Heart right ventricle (tissue), 16 donors: ENCODE data around the gene NIN. TPM values are rescaled to one million over a fixed set of nuclear protein-coding genes. Genes with fewer than 3 reads are reported as not detected.

ENCODE experiments used
- ATAC-seq, 8 donors: fragments of 200-7000 bp; cut with Tn5 transposase; one replicate each; pipeline ENCODE4 v1.9.1; 2020; ENCODE audit warnings: mild to moderate bottlenecking in 8 of 8, moderate library complexity in 8 of 8, moderate number of reproducible peaks in 1 of 8
- DNase-seq, 2 donors: peaks; one replicate each; pipeline ENCODE4 v3.0.0-alpha.2; 2020
- H3K27ac ChIP-seq, 10 donors: fragments of 200-600 bp; sonication (generic) in 2 of 10; one replicate each; pipeline versions ENCODE4 v1.5.0 to v1.8.0; 2020 to 2022; ENCODE audit warnings: mild to moderate bottlenecking in 3 of 10
- H3K27me3 ChIP-seq, 7 donors: fragments of 200-600 bp; one replicate each; pipeline ENCODE4 v1.8.0; 2021 to 2022; ENCODE audit warnings: mild to moderate bottlenecking in 2 of 7
- H3K36me3 ChIP-seq, 9 donors: fragments of 200-600 bp; sonication (generic) in 1 of 9; one replicate each; pipeline versions ENCODE4 v1.5.0 to v1.8.0; 2020 to 2022; ENCODE audit warnings: mild to moderate bottlenecking in 2 of 9
- H3K4me1 ChIP-seq, 9 donors: fragments of 200-600 bp; sonication (generic) in 1 of 9; one replicate each; pipeline versions ENCODE4 v1.5.0 to v1.8.0; 2020 to 2022; ENCODE audit warnings: mild to moderate bottlenecking in 4 of 9
- H3K4me3 ChIP-seq, 10 donors: fragments of 200-600 bp; sonication (generic) in 2 of 10; one replicate each; pipeline versions ENCODE4 v1.5.0 to v1.8.0; 2020 to 2022; ENCODE audit warnings: mild to moderate bottlenecking in 7 of 10, moderate library complexity in 2 of 10
- H3K9me3 ChIP-seq, 11 donors: fragments of 200-600 bp in 10 of 11; sonication (generic) in 2 of 11; one replicate each; pipeline versions ENCODE4 v1.5.0 to v1.8.0; 2013 to 2022; ENCODE audit warnings: mild to moderate bottlenecking in 2 of 11, control low read depth in 1 of 11, moderate library complexity in 1 of 11
- WGBS, 2 donors: extraction: QIAGEN DNeasy Blood & Tissue Kit; methylation state at CpG; one replicate each; pipeline ENCODE4 v1.1.7; 2013; ENCODE audit warnings: inconsistent platforms in 1 of 2; 5-methylcytosine and 5-hydroxymethylcytosine counted together
- intact Hi-C, 10 donors: fragments of 100-400 bp; cut with DNase I; formaldehyde crosslinking; loops; one replicate each; pipeline versions ENCODE4 v1.11.1 to v1.14.2; 2022
- polyA plus RNA-seq, 2 donors: library from polyadenylated mRNA; stranded (reverse); fragments of 200-250 nt; gene quantifications; one replicate each; pipeline ENCODE4 v1.2.3, GENCODE V29; 2013
- total RNA-seq, 10 donors: library from RNA; stranded (reverse); fragmentation: NEBNext Ultra II Directional in 3 of 10; extraction: Animal tissue kit (Norgen Biotek cat#: 25700) in 3 of 10; gene quantifications; one replicate each; pipeline versions ENCODE4 v1.2.1 to v1.2.4, GENCODE V29; 2021 to 2023
- TF ChIP-seq, protein P1 (sequence below), 9 donors: fragments of 200-600 bp; sonication (generic) in 2 of 9; IDR thresholded peaks; one replicate each; pipeline versions ENCODE4 v1.5.0 to v1.8.0; 2021 to 2022; ENCODE audit warnings: antibody characterized with exemption in 9 of 9, mild to moderate bottlenecking in 5 of 9, moderate library complexity in 1 of 9
- donor health status: Arrhythmogenic right ventricular cardiomyopathy.
- donor health status: ischemic (EF 13 %, LVEDD 7.1; RV severe dilation, severe dysfunction).
- donor health status: healthy with polysubstance abuse.
- donor health status: DM: no; HTN: yes; CAD: no.
- donor health status: DM: no; HTN: no; CAD: no.
- donor health status: ischemic (EF 25% LVEDD 6.9; RV normal size, moderate dysfunction).
- donor health status: ischemic (EF 25% LVEDD 5.7; RV mildly dilated, moderate dysfunction).
- donor health status: healthy.
- donor health status: DM: yes; HTN: yes; CAD: no.
- donor health status: Ischemic cardiomyopathy.
- donor health status: ischemic (EF 35%, LVEDD 5.7; RV mildly dilated, moderate dysfunction).
- donor health status: nonischemic (EF 11% LVEDD 7.7; RV severe dilation, severe dysfunction).
- donor health status: DM: yes; HTN: yes; CAD: no.
- donor health status: PGD.
- donor health status: ischemic (EF 29% LVEDD 5.4; RV normal size, mild dysfunction).
- donor health status: nonischemic (EF 23%, LVEDD 6.1; RV moderate dilation, normal function).

Gene NIN
- total and polyA plus RNA-seq, 12 donors = 4.0 to 38.7 (median 25.1) TPM

DNA sequence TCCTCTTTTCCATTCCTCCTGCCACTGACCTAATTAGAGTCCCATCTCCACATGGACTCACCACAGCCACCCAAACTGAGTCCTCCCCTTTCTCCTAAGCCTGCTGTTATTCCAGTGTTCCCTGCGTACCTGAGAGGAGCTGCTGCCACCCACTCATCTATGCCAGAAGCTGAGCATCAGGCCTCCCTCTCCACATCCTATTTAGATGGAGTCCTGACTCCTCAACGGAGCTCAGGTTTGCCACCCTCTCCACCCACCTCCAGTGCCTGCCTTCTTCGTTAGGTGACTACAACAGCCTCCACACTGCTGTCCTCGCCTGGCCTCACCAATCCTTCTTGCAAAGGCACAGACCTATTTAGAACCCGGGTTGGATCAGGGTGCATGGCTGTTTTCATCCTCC lies 25.7 kb upstream of the NIN start:
- WGBS, 2 donors = 82 to 83% methylated on average over 5 of the region's 5 CpGs
- H3K27me3 ChIP-seq = no peaks in the 10 kb centered on the region
- no peak for DNase-seq
- TF ChIP-seq, protein P1, sequence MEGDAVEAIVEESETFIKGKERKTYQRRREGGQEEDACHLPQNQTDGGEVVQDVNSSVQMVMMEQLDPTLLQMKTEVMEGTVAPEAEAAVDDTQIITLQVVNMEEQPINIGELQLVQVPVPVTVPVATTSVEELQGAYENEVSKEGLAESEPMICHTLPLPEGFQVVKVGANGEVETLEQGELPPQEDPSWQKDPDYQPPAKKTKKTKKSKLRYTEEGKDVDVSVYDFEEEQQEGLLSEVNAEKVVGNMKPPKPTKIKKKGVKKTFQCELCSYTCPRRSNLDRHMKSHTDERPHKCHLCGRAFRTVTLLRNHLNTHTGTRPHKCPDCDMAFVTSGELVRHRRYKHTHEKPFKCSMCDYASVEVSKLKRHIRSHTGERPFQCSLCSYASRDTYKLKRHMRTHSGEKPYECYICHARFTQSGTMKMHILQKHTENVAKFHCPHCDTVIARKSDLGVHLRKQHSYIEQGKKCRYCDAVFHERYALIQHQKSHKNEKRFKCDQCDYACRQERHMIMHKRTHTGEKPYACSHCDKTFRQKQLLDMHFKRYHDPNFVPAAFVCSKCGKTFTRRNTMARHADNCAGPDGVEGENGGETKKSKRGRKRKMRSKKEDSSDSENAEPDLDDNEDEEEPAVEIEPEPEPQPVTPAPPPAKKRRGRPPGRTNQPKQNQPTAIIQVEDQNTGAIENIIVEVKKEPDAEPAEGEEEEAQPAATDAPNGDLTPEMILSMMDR (IDR thresholded peaks at IDR 0.05) = no peak
- H3K27ac ChIP-seq = no peak overlapping the region
- H3K4me1 ChIP-seq = peaks cover 0 to 11% (median 7%) of the 10 kb centered on the region in 9 donors
- H3K4me3 ChIP-seq = no peak overlapping the region
- no peaks in the 10 kb centered on the region for H3K36me3 ChIP-seq
- intact Hi-C loops = loop anchor here in 1 of 10 donors (5.0 kb wide), 1 partner anchor 69 kb away; no protein-coding TSS in a partner anchor
- no peaks in the 10 kb centered on the region for H3K9me3 ChIP-seq
- ATAC-seq = no peak

DNA sequence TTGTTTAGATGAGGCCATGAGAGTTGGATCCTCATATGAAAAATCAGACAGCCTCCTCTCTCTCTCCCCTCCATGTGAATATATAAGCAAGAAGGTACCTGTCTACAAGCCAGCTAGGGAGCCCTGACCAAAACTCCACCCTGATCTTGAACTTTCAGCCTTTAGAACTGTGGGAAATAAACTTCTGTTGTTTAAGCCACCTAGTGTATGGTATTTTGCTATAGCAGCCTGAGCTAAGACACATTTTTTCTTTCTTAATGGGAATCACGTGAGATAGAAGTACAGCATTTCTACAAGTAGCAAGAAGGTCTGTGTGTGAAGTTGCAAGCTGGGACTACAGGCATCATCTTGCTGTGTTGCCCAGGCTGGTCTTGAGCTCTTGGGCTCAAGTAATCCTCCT lies 24.6 kb upstream of the NIN start:
- TF ChIP-seq, protein P1 (IDR thresholded peaks at IDR 0.05) = no peak
- Histone ChIP-seq H3K4me1 (peaks cover 0 to 11% (median 7%) of the 10 kb centered on the region in 9 donors), H3K9me3 (no peaks in the 10 kb centered on the region), H3K4me3 (no peak overlapping the region), H3K36me3 (no peaks in the 10 kb centered on the region), H3K27me3 (no peaks in the 10 kb centered on the region), H3K27ac (no peak overlapping the region)
- WGBS, 2 donors = 57 to 71% methylated on average over 1 of the region's 1 CpG
- ATAC-seq = no peak
- intact Hi-C loops = loop anchor here in 1 of 10 donors (5.0 kb wide), 1 partner anchor 68 kb away; no protein-coding TSS in a partner anchor
- no peak for DNase-seq

DNA sequence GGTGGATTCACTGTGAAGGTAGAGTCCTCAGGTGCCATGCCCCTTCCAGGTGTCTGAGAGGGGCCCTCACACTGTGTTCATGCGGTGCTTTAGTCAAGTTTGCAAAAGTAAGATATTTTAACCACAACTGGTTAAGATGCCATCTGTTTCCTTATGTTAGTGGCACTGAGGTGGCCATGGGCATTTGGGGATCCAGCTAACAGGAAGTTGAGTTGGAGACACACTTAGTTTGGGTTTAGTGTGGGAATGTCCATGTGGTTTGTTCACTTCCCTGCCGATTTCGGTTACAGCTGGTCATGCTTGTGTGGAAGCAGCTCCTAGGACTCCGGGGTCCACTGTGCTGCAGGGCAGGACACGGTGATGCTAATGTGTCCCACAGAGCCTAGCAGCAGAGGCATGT lies 23.6 kb upstream of the NIN start:
- ATAC-seq (no peak), DNase-seq (no peak)
- H3K4me3 ChIP-seq = no peak overlapping the region
- H3K27me3 ChIP-seq = no peaks in the 10 kb centered on the region
- intact Hi-C loops = no loop called here
- H3K27ac ChIP-seq = no peak overlapping the region
- H3K36me3 ChIP-seq = no peaks in the 10 kb centered on the region
- TF ChIP-seq, protein P1 (IDR thresholded peaks at IDR 0.05) = no peak
- 89% methylated on average over 5 of the region's 5 CpGs for WGBS, 2 donors
- no peaks in the 10 kb centered on the region for H3K9me3 ChIP-seq
- peaks cover 0 to 6% (median 4%) of the 10 kb centered on the region in 9 donors for H3K4me1 ChIP-seq

DNA sequence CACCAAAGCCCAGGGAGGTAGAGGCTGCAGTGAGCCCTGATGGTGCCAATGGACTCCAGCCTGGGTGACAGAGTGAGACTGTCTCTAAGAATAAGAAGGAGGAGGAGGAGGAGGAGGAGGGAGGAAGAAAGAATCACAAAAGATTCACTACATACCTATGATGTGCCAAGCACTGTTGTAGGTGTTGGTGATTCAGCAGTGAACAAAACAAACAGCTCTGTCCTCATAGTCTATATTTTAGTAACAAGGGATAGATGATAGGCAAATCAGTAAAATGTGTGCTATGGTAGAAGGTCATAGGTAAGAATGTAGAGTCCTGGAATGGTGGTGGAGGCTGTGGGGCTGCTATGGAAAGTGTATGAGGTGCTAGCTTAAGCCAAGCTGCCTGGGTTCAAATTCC lies 22.9 kb upstream of the NIN start:
- intact Hi-C loops = no loop called here
- no peak overlapping the region for H3K27ac ChIP-seq
- no peaks in the 10 kb centered on the region for H3K9me3 ChIP-seq
- H3K4me3 ChIP-seq = no peak overlapping the region
- ATAC-seq (no peak), DNase-seq (no peak)
- TF ChIP-seq, protein P1 (IDR thresholded peaks at IDR 0.05) = no peak
- H3K36me3 ChIP-seq = no peaks in the 10 kb centered on the region
- H3K27me3 ChIP-seq = no peaks in the 10 kb centered on the region
- no peaks in the 10 kb centered on the region for H3K4me1 ChIP-seq
